OCI-LY7 (cell line): ENCODE measurements around the gene TRMT61A. TPM values are rescaled to one million over a fixed set of nuclear protein-coding genes. Genes with fewer than 3 reads are reported as not detected.

ENCODE experiments used
- BruUV-seq: library from RNA; stranded (reverse); fragments of 400-500 nt; replicated peaks from 2 replicates; lab custom pipeline; 2021; lab: Mats Ljungman, UMichigan
- CTCF ChIA-PET: fragments of 300-600 bp; sonication (Branson Sonifier 250); formaldehyde crosslinking; loops from one replicate; lab custom pipeline; 2022; ENCODE audit warnings: antibody characterized with exemption; ENCODE audit not compliant: unreplicated experiment; lab: Charles Lee
- POLR2A ChIA-PET: fragments of 300-600 bp; sonication (Branson Sonifier 250); formaldehyde crosslinking; loops from one replicate; lab custom pipeline; 2022; ENCODE audit warnings: antibody characterized with exemption; lab: Charles Lee
- DNase-seq: peaks from one replicate; pipeline ENCODE4 v3.0.0-alpha.2; 2015; ENCODE audit warnings: low spot score
- H2AFZ ChIP-seq: fragments of 200-600 bp; sonication (generic), shearing (Covaris generic); 2 replicates; pipeline ENCODE4 v1.6.1; 2014; ENCODE audit warnings: mild to moderate bottlenecking, antibody characterized with exemption, low read length, moderate library complexity
- H3K27ac ChIP-seq: fragments of 200-600 bp; sonication (generic); 2 replicates; pipeline ENCODE4 v1.5.1; 2014; ENCODE audit warnings: mixed run types, low read depth, mild to moderate bottlenecking, moderate library complexity, low read length, inconsistent platforms; ENCODE audit not compliant: poor library complexity, severe bottlenecking
- H3K36me3 ChIP-seq: fragments of 200-600 bp; sonication (generic); 2 replicates; pipeline ENCODE4 v1.6.1; 2014; ENCODE audit warnings: mild to moderate bottlenecking, antibody characterized with exemption, low read length, moderate library complexity, mixed read lengths; ENCODE audit not compliant: insufficient read depth
- H3K4me1 ChIP-seq: fragments of 200-600 bp; sonication (generic); 2 replicates; pipeline ENCODE4 v1.5.1; 2014; ENCODE audit warnings: mild to moderate bottlenecking, low read length; ENCODE audit not compliant: insufficient read depth, poor library complexity, severe bottlenecking
- H3K4me2 ChIP-seq: fragments of 200-600 bp; sonication (generic); 2 replicates; pipeline ENCODE4 v1.6.1; 2014; ENCODE audit warnings: mild to moderate bottlenecking, low read length
- H3K4me3 ChIP-seq: fragments of 200-600 bp; sonication (generic); 2 replicates; pipeline ENCODE4 v1.5.1; 2014; ENCODE audit warnings: mild to moderate bottlenecking, low read depth, low read length; ENCODE audit not compliant: poor library complexity, severe bottlenecking
- H3K79me2 ChIP-seq: fragments of 200-600 bp; sonication (generic); 2 replicates; pipeline ENCODE4 v1.6.1; 2016; ENCODE audit warnings: low read depth, mild to moderate bottlenecking, low read length, moderate library complexity, mixed read lengths; ENCODE audit not compliant: insufficient read depth
- H3K9me2 ChIP-seq: fragments of 200-600 bp; sonication (generic); 2 replicates; pipeline ENCODE4 v1.6.1; 2016; ENCODE audit warnings: mild to moderate bottlenecking, low read length, mixed read lengths; ENCODE audit not compliant: insufficient read depth
- H3K9me3 ChIP-seq: fragments of 200-600 bp; sonication (generic); 2 replicates; pipeline ENCODE4 v1.6.1; 2014; ENCODE audit warnings: mild to moderate bottlenecking, mixed run types, low read length, mixed read lengths
- H4K20me1 ChIP-seq: fragments of 200-600 bp; sonication (generic); 2 replicates; pipeline ENCODE4 v1.6.1; 2014; ENCODE audit warnings: mild to moderate bottlenecking, antibody characterized with exemption, low read length, moderate library complexity, mixed read lengths; ENCODE audit not compliant: insufficient read depth
- EZH2phosphoT487 ChIP-seq: fragments of 200-600 bp; sonication (generic); IDR thresholded peaks from 2 replicates; pipeline ENCODE4 v1.6.1; 2018; ENCODE audit warnings: low read depth, borderline replicate concordance, mild to moderate bottlenecking, mixed run types, antibody characterized with exemption, low read length, moderate library complexity, mixed read lengths
- intact Hi-C: fragments of 100-400 bp; cut with micrococcal nuclease; formaldehyde crosslinking; loops from one replicate; pipeline ENCODE4 v1.10.0; 2022; ENCODE audit not compliant: unreplicated experiment
- total RNA-seq, 2 experiments: library from RNA; depleted of rRNA in 1 of 2; stranded (reverse); fragments of >200 nt in 1 of 2; shearing (Covaris generic) in 1 of 2; gene quantifications; 2 replicates each; pipeline ENCODE4 v1.2.3, GENCODE V29; 2014 to 2022
- TF ChIP-seq, protein P1 (sequence below): fragments of 200-600 bp; sonication (generic); conservative IDR thresholded peaks from 2 replicates; pipeline ENCODE4 v1.5.1; 2014; ENCODE audit warnings: mild to moderate bottlenecking, antibody characterized with exemption, low read length, moderate library complexity, mixed read lengths

The TRMT61A gene
- total RNA-seq, 2 experiments from 2014 or later, result 13.1 to 17.1 TPM

DNA sequence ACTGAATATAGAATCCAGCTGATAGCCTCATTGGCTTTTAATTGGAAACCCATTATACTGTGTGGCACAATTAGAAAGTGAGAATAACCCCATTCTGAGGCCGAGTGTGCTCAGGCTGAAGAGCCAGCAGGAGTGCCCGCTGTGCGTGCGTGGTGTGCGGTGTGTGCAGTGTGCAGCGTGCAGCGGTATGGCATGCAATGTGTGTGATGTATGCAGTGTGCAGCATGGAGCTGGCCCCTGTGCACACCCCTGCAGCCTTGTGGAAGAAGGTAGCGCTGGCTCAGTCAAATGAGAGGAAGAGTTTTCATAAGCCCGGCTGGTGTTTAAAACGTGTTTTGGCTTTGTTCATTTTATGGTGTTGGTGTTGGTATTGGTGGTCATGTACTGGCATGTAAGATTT, 29.3 kb upstream of the TRMT61A start:
- Histone ChIP-seq H3K4me3 (no peak overlapping the region), H3K9me2 (no peaks in the 10 kb centered on the region), H4K20me1 (no peaks in the 10 kb centered on the region), H2AFZ (no peak overlapping the region), H3K4me1 (no peaks in the 10 kb centered on the region), H3K27ac (no peak overlapping the region), H3K36me3 (peaks cover 76% of the 10 kb centered on the region), H3K4me2 (no peak overlapping the region), H3K79me2 (no peaks in the 10 kb centered on the region), H3K9me3 (no peaks in the 10 kb centered on the region)
- CTCF ChIA-PET, result no interaction called here
- POLR2A ChIA-PET, result no interaction called here
- no TSS peak for BruUV-seq
- DNase-seq, result no peak
- intact Hi-C loops, result no loop called here
- no peak for TF ChIP-seq EZH2phosphoT487
- TF ChIP-seq, protein P1, sequence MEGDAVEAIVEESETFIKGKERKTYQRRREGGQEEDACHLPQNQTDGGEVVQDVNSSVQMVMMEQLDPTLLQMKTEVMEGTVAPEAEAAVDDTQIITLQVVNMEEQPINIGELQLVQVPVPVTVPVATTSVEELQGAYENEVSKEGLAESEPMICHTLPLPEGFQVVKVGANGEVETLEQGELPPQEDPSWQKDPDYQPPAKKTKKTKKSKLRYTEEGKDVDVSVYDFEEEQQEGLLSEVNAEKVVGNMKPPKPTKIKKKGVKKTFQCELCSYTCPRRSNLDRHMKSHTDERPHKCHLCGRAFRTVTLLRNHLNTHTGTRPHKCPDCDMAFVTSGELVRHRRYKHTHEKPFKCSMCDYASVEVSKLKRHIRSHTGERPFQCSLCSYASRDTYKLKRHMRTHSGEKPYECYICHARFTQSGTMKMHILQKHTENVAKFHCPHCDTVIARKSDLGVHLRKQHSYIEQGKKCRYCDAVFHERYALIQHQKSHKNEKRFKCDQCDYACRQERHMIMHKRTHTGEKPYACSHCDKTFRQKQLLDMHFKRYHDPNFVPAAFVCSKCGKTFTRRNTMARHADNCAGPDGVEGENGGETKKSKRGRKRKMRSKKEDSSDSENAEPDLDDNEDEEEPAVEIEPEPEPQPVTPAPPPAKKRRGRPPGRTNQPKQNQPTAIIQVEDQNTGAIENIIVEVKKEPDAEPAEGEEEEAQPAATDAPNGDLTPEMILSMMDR, result no peak

DNA sequence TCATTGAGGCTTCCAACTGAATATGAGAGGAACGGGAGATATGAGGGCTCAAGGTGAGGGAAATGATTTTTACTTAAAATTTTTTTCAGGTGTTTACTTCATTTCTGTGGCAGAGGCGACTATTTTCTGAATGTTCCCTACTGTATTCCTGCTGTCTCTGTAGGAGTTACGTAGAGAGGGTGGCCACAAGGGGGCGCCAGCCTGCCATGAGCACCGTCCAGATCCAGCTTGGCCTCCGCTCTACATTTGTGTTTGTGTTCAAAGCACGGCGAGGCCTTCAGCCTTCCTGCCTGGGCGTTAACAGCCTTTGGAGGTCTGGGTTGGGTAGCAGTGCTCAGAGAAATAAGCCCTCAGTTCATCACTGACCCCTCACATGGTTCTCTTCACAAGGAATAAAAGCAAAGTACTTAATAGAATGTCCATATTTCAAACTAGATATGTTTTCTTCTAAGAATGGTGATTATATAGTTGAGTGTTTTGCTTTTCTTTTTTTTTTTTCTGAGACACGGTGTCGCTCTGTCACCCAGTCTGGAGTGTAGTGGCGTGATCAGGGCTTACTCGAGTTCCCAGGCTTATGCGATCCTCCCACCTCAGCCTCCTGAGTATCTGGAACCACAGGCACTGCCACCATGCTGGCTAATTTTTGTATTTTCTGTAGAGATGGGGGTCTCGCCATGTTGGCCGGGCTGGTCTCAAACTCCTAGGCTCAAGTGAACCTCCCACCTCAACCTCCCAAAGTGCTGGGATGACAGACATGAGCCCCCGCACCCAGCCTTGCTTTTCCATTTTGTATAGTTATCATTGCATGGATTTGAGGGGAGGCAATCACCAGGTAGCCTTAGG, 28.6 kb upstream of the TRMT61A start:
- H3K4me2 ChIP-seq, result no peak overlapping the region
- no peaks in the 10 kb centered on the region for H3K9me3 ChIP-seq
- DNase-seq, result peak; percentile 80
- TF ChIP-seq EZH2phosphoT487, result no peak
- TF ChIP-seq, protein P1, result peak; percentile 99
- no peak overlapping the region for H3K27ac ChIP-seq
- H3K9me2 ChIP-seq, result no peaks in the 10 kb centered on the region
- no peaks in the 10 kb centered on the region for H4K20me1 ChIP-seq
- intact Hi-C loops, result no loop called here
- no peaks in the 10 kb centered on the region for H3K79me2 ChIP-seq
- ChIA-PET CTCF (no interaction called here), POLR2A (no interaction called here)
- H3K4me3 ChIP-seq, result no peak overlapping the region
- no peak overlapping the region for H2AFZ ChIP-seq
- peaks cover 76% of the 10 kb centered on the region for H3K36me3 ChIP-seq
- no TSS peak for BruUV-seq
- H3K4me1 ChIP-seq, result no peaks in the 10 kb centered on the region
